Activated B cell treated with CpG ODN at 0.5 μM for 24 hours (primary cell): ENCODE results near the gene ANO2. TPM values are rescaled to one million over a fixed set of nuclear protein-coding genes. Genes with fewer than 3 reads are reported as not detected.

Source experiments
- ATAC-seq: fragments of 200-7000 bp; cut with Tn5 transposase; one replicate; pipeline ENCODE4 v1.10.0; 2021; ENCODE audit warnings: low read depth, mild to moderate bottlenecking, moderate library complexity
- CTCF ChIA-PET: fragments of 350-600 bp; sonication (Branson Sonifier 250); formaldehyde crosslinking; loops from one replicate; lab custom pipeline; 2021; ENCODE audit warnings: antibody characterized with exemption; lab: Charles Lee
- POLR2A ChIA-PET: fragments of 350-600 bp; sonication (Branson Sonifier 250); formaldehyde crosslinking; loops from one replicate; lab custom pipeline; 2021; ENCODE audit warnings: antibody characterized with exemption; lab: Charles Lee
- DNase-seq: peaks from one replicate; pipeline ENCODE4 v3.0.0; 2022
- H3K27ac Mint-ChIP-seq: one replicate; pipeline ENCODE4 v1.8.0; 2020; ENCODE audit warnings: mixed read lengths
- H3K27me3 Mint-ChIP-seq: one replicate; pipeline ENCODE4 v1.8.0; 2021; ENCODE audit warnings: mixed read lengths
- H3K36me3 Mint-ChIP-seq: one replicate; pipeline ENCODE4 v1.8.0; 2021; ENCODE audit warnings: low read depth, mixed read lengths
- H3K4me1 Mint-ChIP-seq: one replicate; pipeline ENCODE4 v1.8.0; 2021; ENCODE audit warnings: mixed read lengths
- H3K4me3 Mint-ChIP-seq: one replicate; pipeline ENCODE4 v1.8.0; 2020; ENCODE audit warnings: mild to moderate bottlenecking, mixed read lengths
- H3K9me3 Mint-ChIP-seq: one replicate; pipeline ENCODE4 v1.8.0; 2020; ENCODE audit warnings: mixed read lengths
- intact Hi-C: fragments of 100-400 bp; cut with micrococcal nuclease; formaldehyde crosslinking; loops from one replicate; pipeline ENCODE4 v1.15.1; 2024
- total RNA-seq: library from RNA; stranded (reverse); gene quantifications from 2 replicates; pipeline ENCODE4 v1.2.3, GENCODE V29; 2022
- TF ChIP-seq, protein P1 (sequence below): fragments of 200-600 bp; IDR thresholded peaks from one replicate; pipeline ENCODE4 v1.8.0; 2022; ENCODE audit warnings: antibody characterized with exemption, mild to moderate bottlenecking

ANO2 gene
- total RNA-seq, 1 donor from 2014 or later: not detected

DNA sequence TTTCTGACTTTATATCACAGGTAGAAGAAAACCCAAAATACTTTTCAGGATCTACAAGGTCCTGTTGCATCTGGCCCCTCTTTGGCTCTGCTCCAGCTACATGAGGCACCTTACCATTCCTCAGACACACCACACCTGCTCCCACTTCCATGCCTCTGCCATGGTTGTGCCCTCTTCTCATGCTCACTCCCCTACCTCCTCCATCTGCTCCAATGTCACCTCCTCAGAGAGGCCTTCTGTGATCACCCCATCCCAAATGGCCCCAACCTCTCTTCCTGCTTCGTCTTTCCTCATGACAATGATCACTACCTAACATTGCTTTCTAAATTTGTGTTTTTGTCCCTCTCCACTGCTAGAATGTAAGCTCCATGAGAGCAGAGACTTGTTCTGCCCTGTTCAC lies 174.3 kb downstream of the ANO2 start:
- Mint-ChIP-seq H3K4me3 (no peak overlapping the region), H3K36me3 (no peaks in the 10 kb centered on the region), H3K9me3 (no peaks in the 10 kb centered on the region), H3K27me3 (no peaks in the 10 kb centered on the region), H3K27ac (no peak overlapping the region), H3K4me1 (no peaks in the 10 kb centered on the region)
- ChIA-PET CTCF (no interaction called here), POLR2A (no interaction called here)
- DNase-seq (no peak), ATAC-seq (no peak)
- TF ChIP-seq, protein P1, sequence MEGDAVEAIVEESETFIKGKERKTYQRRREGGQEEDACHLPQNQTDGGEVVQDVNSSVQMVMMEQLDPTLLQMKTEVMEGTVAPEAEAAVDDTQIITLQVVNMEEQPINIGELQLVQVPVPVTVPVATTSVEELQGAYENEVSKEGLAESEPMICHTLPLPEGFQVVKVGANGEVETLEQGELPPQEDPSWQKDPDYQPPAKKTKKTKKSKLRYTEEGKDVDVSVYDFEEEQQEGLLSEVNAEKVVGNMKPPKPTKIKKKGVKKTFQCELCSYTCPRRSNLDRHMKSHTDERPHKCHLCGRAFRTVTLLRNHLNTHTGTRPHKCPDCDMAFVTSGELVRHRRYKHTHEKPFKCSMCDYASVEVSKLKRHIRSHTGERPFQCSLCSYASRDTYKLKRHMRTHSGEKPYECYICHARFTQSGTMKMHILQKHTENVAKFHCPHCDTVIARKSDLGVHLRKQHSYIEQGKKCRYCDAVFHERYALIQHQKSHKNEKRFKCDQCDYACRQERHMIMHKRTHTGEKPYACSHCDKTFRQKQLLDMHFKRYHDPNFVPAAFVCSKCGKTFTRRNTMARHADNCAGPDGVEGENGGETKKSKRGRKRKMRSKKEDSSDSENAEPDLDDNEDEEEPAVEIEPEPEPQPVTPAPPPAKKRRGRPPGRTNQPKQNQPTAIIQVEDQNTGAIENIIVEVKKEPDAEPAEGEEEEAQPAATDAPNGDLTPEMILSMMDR: no peak
- intact Hi-C loops: no loop called here

GRCh38 chr12:5768581-5769196 lies 176.4 kb downstream of the ANO2 start:
- no peak for ATAC-seq
- TF ChIP-seq, protein P1: no peak
- no peaks in the 10 kb centered on the region for H3K4me1 Mint-ChIP-seq
- ChIA-PET POLR2A (no interaction called here), CTCF (no interaction called here)
- H3K36me3 Mint-ChIP-seq: no peaks in the 10 kb centered on the region
- no peak for DNase-seq
- H3K27me3 Mint-ChIP-seq: peaks cover 4% of the 10 kb centered on the region
- no peak overlapping the region for H3K4me3 Mint-ChIP-seq
- H3K27ac Mint-ChIP-seq: no peak overlapping the region
- intact Hi-C loops: no loop called here
- H3K9me3 Mint-ChIP-seq: no peaks in the 10 kb centered on the region

DNA sequence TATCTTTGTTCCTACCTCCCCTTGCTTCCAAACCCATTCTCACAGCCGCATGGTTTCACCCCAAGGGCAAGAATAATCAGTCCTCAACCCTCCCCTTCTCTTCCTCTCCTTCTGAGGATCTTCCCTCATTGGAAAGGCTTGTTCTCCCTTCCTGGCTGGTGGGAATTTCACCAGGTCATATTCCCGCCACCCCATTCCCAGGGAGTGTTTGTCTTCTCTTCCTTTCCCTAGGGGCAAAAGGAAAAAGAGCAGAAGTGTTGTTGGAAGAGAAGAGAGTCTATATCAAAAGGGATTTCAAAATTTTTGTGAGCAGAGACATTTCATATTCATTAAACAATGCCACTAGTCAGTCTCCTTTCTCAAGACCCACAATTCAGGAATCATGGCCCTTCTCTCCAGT lies 176.9 kb downstream of the ANO2 start:
- ChIA-PET CTCF (no interaction called here), POLR2A (no interaction called here)
- Mint-ChIP-seq H3K27ac (no peak overlapping the region), H3K27me3 (peaks cover 5% of the 10 kb centered on the region), H3K4me3 (no peak overlapping the region), H3K9me3 (no peaks in the 10 kb centered on the region), H3K4me1 (no peaks in the 10 kb centered on the region), H3K36me3 (no peaks in the 10 kb centered on the region)
- intact Hi-C loops: no loop called here
- TF ChIP-seq, protein P1: no peak
- ATAC-seq (no peak), DNase-seq (no peak)

GRCh38 chr12:5758347-5758746 lies 186.7 kb downstream of the ANO2 start:
- POLR2A ChIA-PET: no interaction called here
- no peak for DNase-seq
- intact Hi-C loops: no loop called here
- H3K4me1 Mint-ChIP-seq: no peaks in the 10 kb centered on the region
- CTCF ChIA-PET: no interaction called here
- no peak for ATAC-seq
- peaks cover 11% of the 10 kb centered on the region for H3K9me3 Mint-ChIP-seq
- H3K36me3 Mint-ChIP-seq: no peaks in the 10 kb centered on the region
- TF ChIP-seq, protein P1: no peak
- no peak overlapping the region for H3K27ac Mint-ChIP-seq
- peaks cover 12% of the 10 kb centered on the region for H3K27me3 Mint-ChIP-seq
- no peak overlapping the region for H3K4me3 Mint-ChIP-seq

DNA sequence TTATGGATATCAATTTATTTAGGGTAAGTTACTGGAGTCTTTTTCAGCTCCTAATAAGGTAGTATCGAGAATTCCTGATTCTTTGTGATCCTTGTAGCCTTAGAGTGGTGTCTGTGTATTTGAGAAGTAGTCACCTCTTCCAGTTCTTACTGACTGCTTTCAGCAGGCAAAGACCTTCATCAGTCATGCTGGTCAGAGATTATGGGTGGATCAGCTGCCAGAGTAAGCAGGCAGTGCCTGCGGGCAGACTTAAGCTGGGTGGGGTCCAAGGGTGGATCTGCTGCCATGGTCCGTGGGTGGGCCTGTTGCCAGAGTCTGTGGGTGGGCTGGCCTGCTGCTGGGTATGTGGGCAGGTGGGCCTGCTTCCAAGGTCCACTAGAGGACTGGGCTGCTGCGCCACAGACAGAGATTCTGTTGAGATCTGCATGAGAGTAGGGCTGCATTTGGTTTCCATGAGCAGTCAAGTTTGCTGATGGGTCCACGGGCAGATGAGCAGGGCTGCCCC lies 188.7 kb downstream of the ANO2 start:
- DNase-seq (no peak), ATAC-seq (no peak)
- peaks cover 11% of the 10 kb centered on the region for H3K9me3 Mint-ChIP-seq
- H3K27ac Mint-ChIP-seq: no peak overlapping the region
- H3K36me3 Mint-ChIP-seq: no peaks in the 10 kb centered on the region
- ChIA-PET CTCF (no interaction called here), POLR2A (no interaction called here)
- no peaks in the 10 kb centered on the region for H3K4me1 Mint-ChIP-seq
- intact Hi-C loops: no loop called here
- no peak overlapping the region for H3K4me3 Mint-ChIP-seq
- peaks cover 11% of the 10 kb centered on the region for H3K27me3 Mint-ChIP-seq
- TF ChIP-seq, protein P1: no peak
